IgD-negative memory B cell (primary cell): ENCODE results near the gene PRDM1. TPM values are rescaled to one million over a fixed set of nuclear protein-coding genes. Genes with fewer than 3 reads are reported as not detected.

ENCODE experiments used
- H3K27ac Mint-ChIP-seq, 3 donors: one replicate each; pipeline ENCODE4 v1.8.0; 2020 to 2022; ENCODE audit warnings: mild to moderate bottlenecking in 3 of 3, mixed read lengths in 3 of 3, moderate library complexity in 1 of 3
- H3K27me3 Mint-ChIP-seq: one replicate; pipeline ENCODE4 v1.8.0; 2021; ENCODE audit warnings: mixed read lengths
- H3K36me3 Mint-ChIP-seq: one replicate; pipeline ENCODE4 v1.8.0; 2020; ENCODE audit warnings: mild to moderate bottlenecking, mixed read lengths
- H3K4me1 Mint-ChIP-seq, 3 donors: one replicate each; pipeline ENCODE4 v1.8.0; 2020 to 2022; ENCODE audit warnings: mixed read lengths in 3 of 3, mild to moderate bottlenecking in 1 of 3
- H3K4me3 Mint-ChIP-seq, 4 donors: one replicate each; pipeline ENCODE4 v1.8.0; 2020 to 2022; ENCODE audit warnings: mild to moderate bottlenecking in 4 of 4, mixed read lengths in 4 of 4, moderate library complexity in 3 of 4
- H3K9me3 Mint-ChIP-seq, 3 donors: one replicate each; pipeline ENCODE4 v1.8.0; 2020 to 2021; ENCODE audit warnings: mixed read lengths in 3 of 3, mild to moderate bottlenecking in 1 of 3
- polyA plus RNA-seq: library from polyadenylated mRNA; unstranded; fragments of 300-500 nt; fragmentation: Illumina TruSeq; gene quantifications from one replicate; pipeline ENCODE4 v1.2.3, GENCODE V29; 2021

PRDM1 gene
- polyA plus RNA-seq, 1 donor from 2014 or later, result 11.0 TPM

GRCh38 chr6:106156863-106157262, 70.7 kb downstream of the PRDM1 start:
- H3K9me3 Mint-ChIP-seq, result no peaks in the 10 kb centered on the region
- H3K36me3 Mint-ChIP-seq, result no peaks in the 10 kb centered on the region
- H3K27ac Mint-ChIP-seq, result no peak overlapping the region
- H3K4me3 Mint-ChIP-seq, result no peak overlapping the region
- no peaks in the 10 kb centered on the region for H3K27me3 Mint-ChIP-seq
- peaks cover 0 to 4% (median 0%) of the 10 kb centered on the region in 3 donors for H3K4me1 Mint-ChIP-seq

GRCh38 chr6:106158816-106159215, 72.7 kb downstream of the PRDM1 start:
- H3K9me3 Mint-ChIP-seq, result no peaks in the 10 kb centered on the region
- H3K36me3 Mint-ChIP-seq, result peaks cover 2% of the 10 kb centered on the region
- no peak overlapping the region for H3K27ac Mint-ChIP-seq
- no peaks in the 10 kb centered on the region for H3K27me3 Mint-ChIP-seq
- H3K4me1 Mint-ChIP-seq, result peaks cover 11 to 17% (median 12%) of the 10 kb centered on the region in 3 donors
- H3K4me3 Mint-ChIP-seq, result no peak overlapping the region

Other genes starting within 250 kb of the PRDM1 start
- 31.4 TPM for gene ATG5, start 239.4 kb downstream of the PRDM1 start, polyA plus RNA-seq